GM21528 (cell line): ENCODE results near the gene HAPSTR1.

ENCODE experiments used
- ATAC-seq: cut with Tn5 transposase; IDR thresholded peaks from one replicate; pipeline ENCODE4 v1.9.1; 2021; ENCODE audit warnings: mild to moderate bottlenecking, moderate library complexity; ENCODE audit not compliant: unreplicated experiment, low FRiP score

Gene HAPSTR1

DNA sequence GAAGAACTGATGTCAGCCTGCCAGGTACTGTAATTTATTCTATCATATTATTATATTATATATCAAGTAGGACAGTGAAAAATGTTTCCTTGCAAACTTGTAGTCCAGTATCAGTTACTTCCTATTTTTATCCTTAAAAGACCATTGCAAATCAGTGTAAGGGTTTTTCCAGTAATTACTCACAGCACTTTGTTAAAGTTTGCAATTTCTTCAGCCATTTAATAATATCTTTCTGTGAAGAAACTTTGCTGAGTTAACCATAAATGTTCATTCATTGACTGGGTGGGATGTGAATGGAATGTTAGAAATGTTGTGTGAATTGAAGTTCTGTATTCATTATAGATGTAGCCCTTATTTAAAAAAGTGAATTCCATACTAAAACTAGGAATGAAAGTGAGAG lies 26.7 kb downstream of the HAPSTR1 start:
- no peak for ATAC-seq

- no peak for ATAC-seq
Measured at GRCh38 chr16:9119795-9120194, 28.4 kb downstream of the HAPSTR1 start.

GRCh38 chr16:9122342-9122741 lies 30.9 kb downstream of the HAPSTR1 start:
- ATAC-seq: no peak

DNA sequence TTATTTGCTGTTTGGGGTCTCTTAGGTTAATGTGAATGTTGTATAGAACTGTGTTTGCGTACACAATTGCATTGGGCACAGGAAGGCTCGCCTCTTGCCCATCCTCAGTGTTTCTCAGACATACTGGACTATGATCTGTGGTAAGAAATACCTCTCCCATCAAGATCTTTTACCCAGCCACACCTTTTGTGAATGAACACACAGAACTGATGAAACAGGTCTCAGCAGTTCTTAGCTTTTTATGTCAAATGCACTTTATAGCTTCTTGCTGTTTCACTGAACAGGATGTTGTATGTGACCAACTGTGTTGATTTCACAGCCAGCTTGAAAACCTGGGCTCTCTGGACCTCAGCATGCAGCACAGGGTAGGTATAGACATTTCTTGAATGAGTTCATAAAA lies 31.5 kb downstream of the HAPSTR1 start:
- ATAC-seq: no peak

- no peak for ATAC-seq
Measured at GRCh38 chr16:9123401-9123800, 32.0 kb downstream of the HAPSTR1 start.

DNA sequence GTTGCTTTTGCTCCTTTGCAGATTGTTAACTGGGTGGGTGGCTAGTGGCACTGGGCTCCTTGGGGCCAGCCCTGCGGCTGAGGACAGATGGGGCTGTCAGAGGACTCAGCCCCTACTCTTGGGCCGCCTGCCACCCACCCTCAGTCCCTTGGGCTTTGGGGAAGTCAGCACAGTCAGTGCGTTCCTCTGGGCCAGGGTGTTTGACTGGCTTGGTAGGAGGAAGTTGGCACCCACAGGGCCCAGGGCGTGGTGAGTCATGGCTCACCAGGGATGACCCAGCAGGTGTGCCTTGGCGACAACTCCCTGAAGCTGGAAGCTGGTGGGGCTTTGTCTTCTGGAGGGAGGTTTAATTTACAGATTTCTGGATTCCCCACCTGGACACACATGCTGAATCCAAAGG lies 32.4 kb downstream of the HAPSTR1 start:
- ATAC-seq: no peak

GRCh38 chr16:9124444-9124843 lies 33.0 kb downstream of the HAPSTR1 start:
- no peak for ATAC-seq

GRCh38 chr16:9124908-9125584 lies 33.6 kb downstream of the HAPSTR1 start:
- no peak for ATAC-seq

GRCh38 chr16:9125658-9126505 lies 34.4 kb downstream of the HAPSTR1 start:
- ATAC-seq: no peak

- no peak for ATAC-seq
Measured at GRCh38 chr16:9126609-9127008, 35.2 kb downstream of the HAPSTR1 start.

DNA sequence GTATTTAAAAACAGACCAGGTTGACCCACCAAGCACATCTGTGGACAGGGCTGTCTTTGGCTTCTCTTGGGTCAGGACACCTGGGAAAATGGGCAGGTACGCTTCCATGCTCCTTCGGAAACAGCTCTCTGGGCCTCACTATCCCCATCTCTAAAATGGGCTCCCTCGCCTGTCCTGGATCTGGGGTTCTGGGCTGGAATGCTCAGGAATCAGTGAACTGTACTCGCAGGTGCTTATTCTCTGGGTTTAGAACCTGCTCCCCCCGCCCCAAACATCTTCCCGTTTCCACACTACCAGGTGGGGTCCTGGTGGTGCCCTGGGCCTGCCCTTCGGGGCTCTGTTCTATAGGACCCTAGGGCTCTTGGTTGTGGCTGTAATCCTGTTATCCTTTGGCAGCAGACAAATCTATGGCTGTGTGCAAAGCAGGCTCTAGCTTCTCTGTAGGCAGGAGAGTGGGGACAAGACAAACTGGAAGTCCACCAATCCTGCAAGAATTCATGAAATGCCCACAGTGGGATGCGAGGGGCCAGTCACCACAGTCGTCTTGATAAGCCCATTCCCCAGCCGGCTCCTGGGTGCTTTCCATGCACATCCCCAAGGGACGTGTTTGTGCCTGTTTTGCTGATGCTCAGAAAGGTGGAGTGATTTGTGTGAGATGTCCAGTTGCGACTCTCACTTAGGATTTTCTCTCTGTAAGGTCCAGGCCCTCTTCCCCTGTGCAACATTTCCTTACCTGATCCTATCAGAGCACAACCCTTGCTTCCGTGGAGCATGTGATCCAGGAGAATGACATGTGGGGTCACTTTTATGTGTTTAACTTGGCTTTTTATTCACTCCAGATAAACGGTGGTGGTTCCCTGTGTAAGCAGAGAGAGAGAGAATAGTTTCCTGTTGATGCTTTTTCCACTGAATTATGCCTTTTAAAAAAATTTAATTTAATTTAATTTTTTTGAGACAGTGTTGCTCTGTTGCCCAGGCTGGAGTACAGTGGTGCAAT lies 37.2 kb downstream of the HAPSTR1 start:
- no peak for ATAC-seq

DNA sequence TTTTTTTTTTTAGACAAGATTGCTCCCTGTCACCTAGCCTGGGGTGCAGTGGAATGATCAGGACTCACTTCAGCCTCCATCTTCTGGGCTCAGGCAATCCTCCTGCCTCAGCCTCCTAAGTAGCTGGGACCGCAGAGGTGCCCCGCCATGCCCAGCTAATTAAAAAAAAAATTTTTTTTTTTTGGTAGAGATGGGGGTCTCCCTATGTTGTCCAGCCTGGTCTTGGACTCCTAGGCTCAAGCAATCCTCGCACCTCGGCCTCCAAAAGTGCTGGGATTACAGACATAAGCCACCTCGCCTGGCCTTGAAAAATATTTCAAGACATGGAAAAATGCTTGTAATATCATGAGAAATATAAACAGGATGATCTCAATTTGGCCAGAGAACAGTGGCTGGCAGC lies 42.9 kb downstream of the HAPSTR1 start:
- ATAC-seq: no peak

GRCh38 chr16:9134739-9135138 lies 43.3 kb downstream of the HAPSTR1 start:
- peak; percentile 50 for ATAC-seq

GRCh38 chr16:9135797-9136196 lies 44.4 kb downstream of the HAPSTR1 start:
- ATAC-seq: peak; percentile 54

- ATAC-seq: no peak
Measured at GRCh38 chr16:9136596-9136995, 45.2 kb downstream of the HAPSTR1 start.

DNA sequence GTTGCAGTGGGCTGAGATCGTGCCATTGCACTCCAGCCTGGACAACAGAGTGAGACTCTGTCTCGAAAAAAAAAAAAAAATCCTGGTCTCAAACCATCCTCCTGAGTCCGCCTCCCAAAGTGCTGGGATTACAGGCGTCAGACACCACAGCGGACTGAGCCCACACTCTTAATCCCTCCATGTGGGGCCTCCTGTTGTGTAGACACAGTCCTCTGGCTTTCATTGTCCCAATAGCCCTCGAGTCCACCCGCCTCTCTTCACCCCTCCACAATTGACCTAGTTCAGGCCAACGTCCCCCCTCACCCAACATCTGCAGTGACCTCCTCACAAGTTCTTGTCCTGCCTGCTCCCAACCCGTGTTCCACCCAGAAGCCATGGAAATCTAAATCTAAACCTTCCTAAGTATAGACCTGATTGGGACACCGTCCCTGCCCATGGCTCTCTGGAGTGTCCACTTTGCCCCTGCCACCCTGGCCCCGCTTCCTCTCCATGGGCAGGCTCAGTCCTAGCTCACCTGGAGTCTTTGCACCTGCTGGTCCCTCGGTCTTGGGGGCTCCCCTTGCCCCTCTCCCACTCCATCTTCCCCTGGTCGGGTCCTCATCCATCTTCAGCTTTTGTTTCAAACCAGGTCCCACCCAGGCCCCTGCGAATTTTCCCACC lies 46.7 kb downstream of the HAPSTR1 start:
- no peak for ATAC-seq

DNA sequence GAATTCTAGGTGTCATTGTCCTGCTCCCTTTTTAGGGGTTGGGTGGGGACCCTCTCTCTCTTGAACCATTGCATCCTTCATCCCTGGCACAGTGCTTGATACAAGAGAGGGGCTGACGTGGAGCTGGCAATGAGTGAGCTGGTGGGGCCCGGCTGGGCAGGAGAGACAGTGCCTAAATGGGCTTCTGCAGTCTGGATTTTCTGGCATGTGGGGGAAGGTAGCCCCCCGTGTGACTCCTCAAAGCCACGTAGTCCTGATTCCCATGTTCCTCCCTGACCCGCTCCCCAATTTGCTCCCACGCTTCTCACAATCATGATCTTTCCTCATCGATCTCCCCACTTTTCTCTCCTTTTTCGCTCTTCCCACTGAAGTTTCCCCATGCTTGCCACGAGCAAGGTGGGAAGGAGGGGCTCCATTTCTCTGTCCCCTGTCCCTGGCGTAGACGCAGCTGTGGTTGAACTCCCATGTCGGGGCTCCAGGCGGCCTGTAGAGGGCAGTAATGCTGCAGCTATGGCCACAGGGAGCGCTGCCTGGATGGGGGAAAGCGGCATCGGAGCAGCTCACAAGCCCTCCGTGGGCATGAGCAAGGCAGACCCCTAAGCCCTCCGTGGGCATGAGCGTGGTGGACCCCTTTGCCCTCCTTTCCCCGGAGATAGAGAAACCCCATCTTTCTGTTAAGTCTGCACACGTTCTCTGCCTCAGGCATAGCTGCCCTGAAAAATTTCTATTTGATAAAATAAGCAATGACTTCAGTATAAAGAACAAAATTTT lies 47.5 kb downstream of the HAPSTR1 start:
- ATAC-seq: no peak

GRCh38 chr16:9139965-9140364 lies 48.5 kb downstream of the HAPSTR1 start:
- ATAC-seq: no peak
